Raji (cell line): Measurements from ENCODE around the gene MC1R.

Source experiments
- POLR2A ChIP-seq: IDR thresholded peaks from 2 replicates; pipeline ENCODE4 v1.6.1; 2011; ENCODE audit warnings: low read depth, low read length, control low read depth; ENCODE audit not compliant: insufficient read depth

Gene MC1R

DNA sequence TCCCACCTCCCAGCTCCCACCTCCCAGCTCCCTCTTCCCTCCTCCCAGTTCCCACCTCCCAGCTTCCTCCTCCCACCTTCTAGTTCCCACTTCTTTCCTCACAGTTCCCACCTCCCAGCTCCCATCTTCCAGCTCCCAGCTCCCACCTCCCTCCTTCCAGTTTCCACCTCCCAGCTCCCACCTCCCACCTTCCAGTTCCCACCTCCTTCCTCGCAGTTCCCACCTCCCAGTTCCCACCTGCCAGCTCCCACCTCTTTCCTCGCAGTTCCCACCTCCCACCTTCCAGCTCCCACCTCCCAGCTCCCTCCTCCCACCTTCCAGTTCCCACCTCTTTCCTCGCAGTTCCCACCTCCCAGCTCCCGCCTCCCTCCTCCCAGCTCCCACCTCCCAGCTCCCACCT, 10.4 kb upstream of the MC1R start:
- no peak for TF ChIP-seq POLR2A

DNA sequence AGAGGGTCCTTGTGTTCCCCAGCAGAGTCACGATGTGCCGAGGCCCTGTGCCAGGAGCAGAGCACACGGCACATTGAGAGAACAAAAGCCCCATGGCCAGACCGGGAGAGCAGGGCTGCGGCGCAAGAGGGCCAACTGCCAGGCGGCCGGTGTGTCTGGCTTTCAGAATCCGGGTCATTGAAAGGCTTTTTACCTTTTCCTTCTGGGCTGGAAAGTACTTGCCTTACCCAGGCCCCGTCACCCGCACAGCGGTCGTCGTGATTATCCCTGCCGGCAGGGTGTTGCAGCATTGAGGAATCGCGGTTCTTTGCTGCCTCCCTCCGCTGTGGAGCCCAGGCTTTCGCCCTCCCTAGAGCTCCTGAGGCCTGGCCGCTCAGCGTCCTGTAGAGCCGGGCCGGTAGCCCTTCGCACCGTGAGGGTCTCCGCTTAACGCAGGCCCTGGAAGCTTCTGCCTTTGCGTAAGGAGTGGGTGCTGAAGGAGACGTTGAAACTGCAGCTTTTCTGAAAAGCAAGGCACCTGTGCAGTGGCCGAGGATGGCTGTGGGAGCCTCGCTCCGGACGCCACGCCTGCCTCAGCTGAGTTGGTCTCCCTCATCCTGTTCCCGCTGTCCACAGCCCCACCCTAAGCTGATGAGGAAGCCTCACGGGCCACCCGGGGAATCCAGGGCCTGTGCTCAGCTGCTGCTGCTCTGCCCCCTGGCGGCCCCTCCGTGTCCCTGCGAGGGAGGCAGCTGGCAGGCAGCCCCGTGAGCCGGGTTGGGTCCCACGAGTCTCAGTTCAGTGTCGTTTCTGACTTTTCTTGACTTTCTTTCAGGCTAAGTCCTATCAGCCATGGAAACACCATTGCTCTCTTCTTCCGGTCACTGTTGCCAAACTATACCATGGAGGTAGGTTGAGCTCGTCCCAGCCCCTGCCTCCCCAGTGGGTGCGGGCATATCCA, 8.6 kb upstream of the MC1R start:
- no peak for TF ChIP-seq POLR2A

DNA sequence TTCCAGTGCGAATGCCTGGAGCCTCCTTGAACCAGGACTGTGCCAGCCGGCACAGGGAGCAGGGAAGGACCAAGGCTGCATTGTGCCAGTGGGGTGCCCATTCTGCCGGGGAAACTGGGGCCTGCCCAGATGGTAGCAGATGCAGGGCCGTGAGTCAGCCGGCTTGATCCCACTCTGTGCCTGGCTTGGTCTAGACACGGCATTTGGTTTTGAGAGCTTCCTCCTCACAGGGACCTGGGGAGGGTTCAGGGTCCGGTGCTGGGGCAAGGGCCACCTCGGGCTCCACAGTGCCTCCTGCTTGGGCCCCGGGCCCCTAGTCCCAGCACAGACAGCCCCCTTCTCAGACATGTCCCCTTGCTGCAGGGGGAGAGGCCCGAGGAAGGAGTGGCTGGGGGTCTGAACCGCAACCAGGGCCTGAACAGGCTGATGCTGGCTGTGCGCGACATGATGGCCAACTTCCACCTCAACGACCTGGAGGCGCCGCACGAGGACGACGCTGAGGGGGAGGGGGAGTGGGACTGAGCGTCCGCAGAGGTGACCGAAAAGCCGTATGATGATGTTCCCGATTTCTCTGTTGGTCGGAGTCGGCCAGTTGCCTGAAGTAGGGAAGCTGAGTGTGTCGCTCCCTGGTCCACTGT, 7.8 kb upstream of the MC1R start:
- no peak for TF ChIP-seq POLR2A

DNA sequence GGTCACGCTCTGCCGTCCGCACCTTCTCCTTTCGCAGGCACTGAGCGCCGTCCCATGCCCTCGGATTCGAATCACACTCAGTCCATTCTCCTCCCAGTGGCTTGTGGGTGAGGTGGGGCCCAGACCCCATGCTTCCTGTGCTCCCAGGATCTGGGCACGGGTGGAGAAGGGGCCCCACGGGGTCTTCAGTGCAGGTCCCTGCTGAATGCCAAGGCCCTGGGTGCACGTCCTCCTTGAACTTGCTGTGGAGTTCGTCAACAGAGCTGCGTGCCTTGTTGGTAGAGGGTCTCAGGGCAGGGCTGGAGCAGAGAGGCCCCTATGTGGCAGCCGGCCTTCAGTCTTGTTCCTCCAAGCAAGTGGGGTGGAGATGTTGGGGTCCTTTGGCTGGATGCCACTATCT, 7.3 kb upstream of the MC1R start:
- TF ChIP-seq POLR2A = no peak

DNA sequence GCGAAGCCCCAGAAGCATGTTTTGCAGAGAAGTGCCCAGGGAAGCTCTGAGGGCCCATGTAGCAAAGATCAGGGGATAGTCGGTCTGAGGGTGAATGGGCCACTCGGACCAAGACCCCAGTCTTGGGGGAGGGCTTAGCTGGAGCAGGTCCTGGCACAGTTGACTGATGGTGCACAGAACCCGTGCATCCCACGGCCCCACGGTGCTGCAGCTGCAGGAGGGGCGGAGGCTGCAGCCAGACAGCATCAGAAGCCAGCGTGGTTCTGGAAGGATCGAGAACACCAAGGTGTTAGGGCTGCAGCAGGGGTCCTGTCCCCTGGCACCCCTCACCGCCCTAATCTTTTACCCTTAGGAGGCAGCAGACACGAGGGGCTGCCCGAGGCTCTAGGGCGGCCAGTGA, 6.5 kb upstream of the MC1R start:
- TF ChIP-seq POLR2A = no peak

DNA sequence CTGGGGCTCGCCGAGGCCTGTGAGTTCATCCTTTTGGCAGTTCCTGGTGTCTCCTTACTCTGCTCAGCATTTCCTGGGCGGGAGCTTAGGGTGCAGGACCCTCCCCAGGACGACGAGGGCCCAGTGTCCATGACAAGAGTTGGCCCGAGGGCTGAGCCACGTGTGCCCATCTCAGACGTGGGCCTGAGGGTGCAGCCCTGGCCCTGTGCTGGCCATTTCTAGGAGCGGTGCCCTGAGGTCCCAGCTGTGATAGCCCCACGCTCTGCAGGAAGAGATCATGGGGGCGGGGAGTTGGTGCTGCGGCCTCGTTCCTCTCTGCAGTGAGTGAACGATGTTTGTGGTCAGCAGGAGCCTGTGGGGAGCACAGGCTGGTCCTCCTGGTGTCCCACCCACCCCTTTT, 6.0 kb upstream of the MC1R start:
- no peak for TF ChIP-seq POLR2A

DNA sequence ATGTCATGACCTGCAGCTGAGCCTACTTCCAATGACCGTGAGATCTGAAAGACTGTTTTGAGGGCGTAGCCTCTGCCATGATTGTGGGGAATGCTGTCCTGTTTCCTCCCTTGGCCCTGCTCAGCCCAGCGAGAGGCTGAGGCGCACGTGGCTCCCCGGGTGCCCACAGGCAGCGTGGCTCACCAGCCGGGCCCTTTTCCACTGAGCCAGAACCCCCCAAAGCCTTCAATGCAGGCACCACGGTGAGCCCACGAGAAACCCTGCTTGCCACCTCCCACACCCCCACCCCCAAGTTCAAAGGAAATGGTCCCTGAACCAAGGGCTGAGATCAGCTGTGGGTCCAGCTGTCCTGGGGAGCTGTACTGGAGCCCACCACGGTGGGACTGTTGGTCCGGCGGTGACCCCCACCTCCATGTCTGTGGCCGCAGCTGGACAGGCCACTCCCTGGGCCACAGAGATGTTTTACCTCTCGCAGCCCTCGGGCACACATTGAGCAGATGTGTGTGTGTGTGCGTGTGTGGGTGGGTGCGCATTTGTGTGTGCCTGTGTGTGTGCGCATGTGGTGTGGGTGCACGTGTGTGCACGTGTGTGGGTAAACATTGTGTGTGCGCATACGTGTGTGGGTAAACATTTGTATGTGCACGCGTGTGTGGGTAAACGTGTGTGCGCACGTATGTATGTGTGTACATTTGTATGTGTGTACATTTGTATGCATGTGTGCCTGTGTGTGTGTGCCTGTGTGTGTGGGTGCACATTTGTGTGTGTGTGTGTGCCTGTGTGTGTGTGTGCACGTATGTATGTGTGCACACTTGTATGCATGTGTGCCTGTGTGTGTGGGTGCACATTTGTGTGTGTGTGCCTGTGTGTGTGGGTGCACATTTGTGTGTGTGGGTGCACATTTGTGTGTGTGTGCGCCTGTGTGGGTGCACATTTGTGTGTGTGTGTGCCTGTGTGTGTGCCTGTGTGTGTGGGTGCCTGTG, 5.0 kb upstream of the MC1R start:
- no peak for TF ChIP-seq POLR2A

DNA sequence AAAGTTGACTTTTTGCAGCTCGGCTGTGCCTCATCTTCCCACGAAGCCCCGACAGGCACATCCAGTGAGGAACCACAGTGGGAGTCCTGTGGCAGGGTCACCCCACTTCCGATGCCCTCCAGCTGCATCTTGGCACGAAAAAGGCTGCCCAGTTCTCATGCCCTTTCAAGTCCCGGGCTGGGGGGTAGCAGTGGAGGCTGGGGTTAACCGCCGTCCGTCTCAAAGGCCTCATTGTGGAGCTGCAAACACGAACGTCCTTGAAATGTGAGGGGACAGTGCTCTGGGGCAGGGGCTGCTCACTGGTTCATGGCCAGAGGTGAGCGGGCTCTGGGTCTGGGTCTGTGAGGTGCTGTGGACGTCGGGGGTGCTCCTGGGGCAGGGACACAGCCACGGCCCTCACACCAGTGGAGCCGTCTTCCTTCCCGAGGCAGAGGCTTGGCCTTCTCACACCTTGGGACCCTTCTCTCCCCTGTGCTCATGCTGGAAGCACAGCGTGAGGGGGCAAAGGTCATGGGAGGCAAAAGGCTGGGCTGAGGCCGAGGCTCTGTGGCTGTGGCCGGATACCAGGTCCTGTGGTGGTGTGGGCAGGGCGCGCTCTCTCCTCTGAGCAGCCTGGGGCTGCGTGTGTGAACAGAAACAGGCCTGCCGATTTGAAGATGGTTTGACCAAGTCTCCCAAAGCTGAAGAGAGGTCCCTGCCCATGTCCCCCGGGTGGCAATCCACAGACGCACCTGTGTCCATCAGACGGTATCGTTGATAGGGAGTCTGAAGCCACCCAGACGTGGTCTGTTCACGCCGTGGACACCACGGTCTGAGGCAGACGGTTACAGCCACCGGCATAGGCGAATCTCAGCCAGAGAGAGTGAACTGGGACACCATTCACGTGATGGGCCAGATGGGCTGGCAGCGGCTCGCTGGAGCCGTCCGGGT, 3.1 kb upstream of the MC1R start:
- TF ChIP-seq POLR2A = no peak

DNA sequence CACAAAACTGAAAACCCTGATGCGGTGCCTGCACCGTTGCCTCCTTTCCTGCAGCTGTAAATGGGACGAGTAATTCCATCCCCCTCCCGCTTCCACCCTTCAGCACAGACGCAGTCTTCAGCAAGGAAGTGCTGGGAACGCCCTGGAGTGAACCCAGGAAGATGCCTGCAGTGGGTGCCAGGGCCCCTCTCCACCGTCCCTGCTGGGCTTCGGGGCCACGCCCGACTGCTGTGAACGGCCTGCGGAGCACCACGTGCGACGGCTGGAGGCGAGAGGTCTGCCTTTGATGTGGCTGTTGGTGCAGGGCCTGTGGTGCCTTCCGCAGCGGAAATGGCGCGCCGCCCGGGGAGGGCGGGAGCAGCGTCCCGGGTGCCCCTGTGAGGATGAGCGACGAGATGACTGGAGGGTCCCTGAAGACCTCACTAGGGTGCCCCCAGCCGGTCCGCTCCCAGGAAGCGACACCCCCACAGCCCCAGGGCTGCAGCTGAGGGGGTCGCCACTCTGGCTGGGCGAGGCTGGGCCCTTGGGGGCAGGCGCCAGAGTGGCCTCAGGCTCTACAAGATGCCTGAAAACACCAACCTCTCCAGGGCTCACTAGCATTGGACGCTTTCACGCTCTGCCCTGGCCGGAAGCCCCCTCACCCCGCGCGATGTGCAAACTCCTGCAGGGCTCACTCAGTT, 749 bp upstream of the MC1R start:
- peak; percentile 39; the same call in 1 of the 2 replicates for TF ChIP-seq POLR2A

DNA sequence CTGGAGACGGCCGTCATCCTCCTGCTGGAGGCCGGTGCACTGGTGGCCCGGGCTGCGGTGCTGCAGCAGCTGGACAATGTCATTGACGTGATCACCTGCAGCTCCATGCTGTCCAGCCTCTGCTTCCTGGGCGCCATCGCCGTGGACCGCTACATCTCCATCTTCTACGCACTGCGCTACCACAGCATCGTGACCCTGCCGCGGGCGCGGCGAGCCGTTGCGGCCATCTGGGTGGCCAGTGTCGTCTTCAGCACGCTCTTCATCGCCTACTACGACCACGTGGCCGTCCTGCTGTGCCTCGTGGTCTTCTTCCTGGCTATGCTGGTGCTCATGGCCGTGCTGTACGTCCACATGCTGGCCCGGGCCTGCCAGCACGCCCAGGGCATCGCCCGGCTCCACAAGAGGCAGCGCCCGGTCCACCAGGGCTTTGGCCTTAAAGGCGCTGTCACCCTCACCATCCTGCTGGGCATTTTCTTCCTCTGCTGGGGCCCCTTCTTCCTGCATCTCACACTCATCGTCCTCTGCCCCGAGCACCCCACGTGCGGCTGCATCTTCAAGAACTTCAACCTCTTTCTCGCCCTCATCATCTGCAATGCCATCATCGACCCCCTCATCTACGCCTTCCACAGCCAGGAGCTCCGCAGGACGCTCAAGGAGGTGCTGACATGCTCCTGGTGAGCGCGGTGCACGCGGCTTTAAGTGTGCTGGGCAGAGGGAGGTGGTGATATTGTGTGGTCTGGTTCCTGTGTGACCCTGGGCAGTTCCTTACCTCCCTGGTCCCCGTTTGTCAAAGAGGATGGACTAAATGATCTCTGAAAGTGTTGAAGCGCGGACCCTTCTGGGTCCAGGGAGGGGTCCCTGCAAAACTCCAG, 1.1 kb downstream of the MC1R start:
- no peak for TF ChIP-seq POLR2A

DNA sequence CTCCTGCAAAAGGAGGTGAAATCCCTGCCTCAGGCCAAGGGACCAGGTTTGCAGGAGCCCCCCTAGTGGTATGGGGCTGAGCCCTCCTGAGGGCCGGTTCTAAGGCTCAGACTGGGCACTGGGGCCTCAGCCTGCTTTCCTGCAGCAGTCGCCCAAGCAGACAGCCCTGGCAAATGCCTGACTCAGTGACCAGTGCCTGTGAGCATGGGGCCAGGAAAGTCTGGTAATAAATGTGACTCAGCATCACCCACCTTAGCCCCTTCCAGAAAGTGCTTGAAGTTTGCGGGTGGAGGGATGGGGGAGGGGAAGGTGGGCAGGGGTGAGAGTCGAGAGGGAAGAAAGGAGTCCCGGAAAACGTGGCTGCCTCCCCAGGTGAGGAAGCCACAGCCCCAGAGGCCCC, 2.1 kb downstream of the MC1R start:
- no peak for TF ChIP-seq POLR2A

DNA sequence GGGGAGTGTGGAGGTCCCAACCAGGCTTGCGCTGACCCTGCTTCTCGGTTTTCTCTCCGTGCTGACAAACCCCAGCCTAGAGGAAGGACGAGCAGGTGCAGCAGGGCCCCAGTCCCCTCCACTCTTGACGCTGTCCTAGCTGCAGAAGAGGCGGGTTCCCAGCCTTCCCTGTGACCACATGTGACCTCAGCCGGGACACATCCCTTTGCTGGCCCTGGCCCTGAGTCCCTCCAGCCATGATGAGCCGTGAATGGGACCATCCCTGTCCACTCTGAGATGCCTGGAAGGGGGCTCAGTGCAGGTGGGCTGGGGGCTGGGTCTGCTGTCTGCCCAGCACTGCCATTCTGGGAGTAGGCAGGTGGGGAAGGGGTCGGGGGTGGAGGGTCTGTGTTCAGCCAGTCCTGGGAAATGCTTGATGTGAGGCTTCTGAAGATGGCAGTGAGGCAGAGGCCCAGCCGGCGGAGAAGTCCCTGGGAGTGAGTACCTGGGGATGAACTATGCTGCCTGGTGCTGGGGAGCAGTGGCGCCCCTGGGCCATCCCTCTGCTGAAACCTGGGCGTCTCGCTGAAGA, 2.6 kb downstream of the MC1R start:
- TF ChIP-seq POLR2A = no peak
